ENCODE results near the gene AGBL1.

DNA sequence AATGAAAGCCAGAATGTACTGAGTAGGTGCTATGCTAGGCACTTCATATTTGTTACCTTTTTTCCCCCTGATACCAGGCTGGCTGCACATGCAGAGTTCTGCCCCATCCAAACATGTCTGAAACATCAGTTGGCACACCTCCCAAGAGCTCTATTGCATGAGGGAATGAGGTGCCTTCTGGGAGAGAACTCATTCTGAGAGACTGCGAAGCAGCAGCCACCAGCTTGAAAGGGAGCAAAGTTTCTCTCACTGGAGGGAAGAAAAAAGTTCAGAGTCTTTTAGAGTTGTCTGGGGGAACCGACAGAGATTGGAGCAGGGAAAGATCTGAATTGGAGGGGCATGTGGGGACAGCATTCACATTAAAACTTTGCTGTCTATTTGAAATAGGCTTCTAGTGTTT lies 84.1 kb downstream of the AGBL1 start:
- TF ChIP-seq, protein P1, sequence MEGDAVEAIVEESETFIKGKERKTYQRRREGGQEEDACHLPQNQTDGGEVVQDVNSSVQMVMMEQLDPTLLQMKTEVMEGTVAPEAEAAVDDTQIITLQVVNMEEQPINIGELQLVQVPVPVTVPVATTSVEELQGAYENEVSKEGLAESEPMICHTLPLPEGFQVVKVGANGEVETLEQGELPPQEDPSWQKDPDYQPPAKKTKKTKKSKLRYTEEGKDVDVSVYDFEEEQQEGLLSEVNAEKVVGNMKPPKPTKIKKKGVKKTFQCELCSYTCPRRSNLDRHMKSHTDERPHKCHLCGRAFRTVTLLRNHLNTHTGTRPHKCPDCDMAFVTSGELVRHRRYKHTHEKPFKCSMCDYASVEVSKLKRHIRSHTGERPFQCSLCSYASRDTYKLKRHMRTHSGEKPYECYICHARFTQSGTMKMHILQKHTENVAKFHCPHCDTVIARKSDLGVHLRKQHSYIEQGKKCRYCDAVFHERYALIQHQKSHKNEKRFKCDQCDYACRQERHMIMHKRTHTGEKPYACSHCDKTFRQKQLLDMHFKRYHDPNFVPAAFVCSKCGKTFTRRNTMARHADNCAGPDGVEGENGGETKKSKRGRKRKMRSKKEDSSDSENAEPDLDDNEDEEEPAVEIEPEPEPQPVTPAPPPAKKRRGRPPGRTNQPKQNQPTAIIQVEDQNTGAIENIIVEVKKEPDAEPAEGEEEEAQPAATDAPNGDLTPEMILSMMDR (IDR thresholded peaks at IDR 0.05): no peak
- TF ChIP-seq EZH2 (IDR thresholded peaks at IDR 0.05; ENCODE audit: borderline replicate concordance, insufficient read depth, low read depth, low read length, poor library complexity, severe bottlenecking): no peak

Measured in B cell (primary cell).